ENCODE measurements around the gene HAT1. TPM values are rescaled to one million over a fixed set of nuclear protein-coding genes. Genes with fewer than 3 reads are reported as not detected.
A peak's percentile ranks its signal among the peaks of the same experiment; 100 is the strongest.

The HAT1 gene
- total and polyA plus RNA-seq, 10 donors: 22.1 to 41.9 (median 34.7) TPM

- no peak for DNase-seq
- H3K4me1 ChIP-seq: peaks cover 8 to 26% (median 13%) of the 10 kb centered on the region in 6 donors
- H3K27ac ChIP-seq: no peak overlapping the region
- peaks cover 0 to 29% (median 0%) of the 10 kb centered on the region in 6 donors for H3K36me3 ChIP-seq
- intact Hi-C loops (cut with DNase I; ENCODE audit: low total_unique reads): no loop called here
- no peaks in the 10 kb centered on the region for H3K27me3 ChIP-seq (replicated peaks in 1 of 7)
- no peak overlapping the region for H3K4me3 ChIP-seq
- 93 to 98% (median 95%) methylated on average over 2 of the region's 2 CpGs for WGBS, 5 donors
- no peaks in the 10 kb centered on the region for H3K9me3 ChIP-seq
- no peak for TF ChIP-seq POLR2AphosphoS5 (IDR thresholded peaks at IDR 0.05)
- TF ChIP-seq CTCF (IDR thresholded peaks at IDR 0.05 in 8 of 11, conservative IDR thresholded peaks at IDR 0.05 in 3 of 11): no peak
- no peak for TF ChIP-seq POLR2A (IDR thresholded peaks at IDR 0.05)
These were observed 32.9 kb upstream of the HAT1 start for GRCh38 chr2:171889333-171889732.

- intact Hi-C loops (cut with DNase I; ENCODE audit: low total_unique reads): no loop called here
- Histone ChIP-seq H3K4me1 (peaks cover 8 to 31% (median 17%) of the 10 kb centered on the region in 6 donors), H3K27ac (no peak overlapping the region), H3K36me3 (peaks cover 0 to 29% (median 0%) of the 10 kb centered on the region in 6 donors), H3K4me3 (no peak overlapping the region), H3K9me3 (no peaks in the 10 kb centered on the region), H3K27me3 (replicated peaks in 1 of 7) (no peaks in the 10 kb centered on the region)
- TF ChIP-seq POLR2AphosphoS5 (IDR thresholded peaks at IDR 0.05) (no peak), CTCF (IDR thresholded peaks at IDR 0.05 in 8 of 11, conservative IDR thresholded peaks at IDR 0.05 in 3 of 11) (no peak), POLR2A (IDR thresholded peaks at IDR 0.05) (no peak)
- DNase-seq: no peak
- 84 to 100% (median 93%) methylated on average over 1 of the region's 1 CpG for WGBS, 5 donors
These were observed 32.5 kb upstream of the HAT1 start for GRCh38 chr2:171889808-171890207.

GRCh38 chr2:171893196-171893823 lies 29.0 kb upstream of the HAT1 start:
- Histone ChIP-seq H3K4me3 (peak overlapping the region; percentile 70 to 97 (median 84)), H3K27me3 (replicated peaks in 1 of 7) (no peaks in the 10 kb centered on the region), H3K36me3 (peaks cover 0 to 22% (median 0%) of the 10 kb centered on the region in 6 donors), H3K9me3 (peaks cover 0 to 2% (median 0%) of the 10 kb centered on the region in 8 donors), H3K27ac (peak overlapping the region; percentile 63 to 90 (median 84)), H3K4me1 (peaks cover 8 to 35% (median 20%) of the 10 kb centered on the region in 6 donors)
- DNase-seq: no peak
- TF ChIP-seq POLR2AphosphoS5 (IDR thresholded peaks at IDR 0.05): no peak
- no peak for TF ChIP-seq CTCF (IDR thresholded peaks at IDR 0.05 in 8 of 11, conservative IDR thresholded peaks at IDR 0.05 in 3 of 11)
- TF ChIP-seq POLR2A (IDR thresholded peaks at IDR 0.05): no peak
- 40 to 53% (median 48%) methylated on average over 7 of the region's 7 CpGs for WGBS, 5 donors
- intact Hi-C loops (cut with DNase I; ENCODE audit: low total_unique reads): no loop called here

GRCh38 chr2:171893824-171894611 lies 28.2 kb upstream of the HAT1 start, which contains the start of gene SLC25A12:
SLC25A12 (minus strand) TSS chr2:171894244; CDS start chr2:171894214, 30 bp downstream.
- intact Hi-C loops (cut with DNase I; ENCODE audit: low total_unique reads): no loop called here
- 0 to 1% (median 0%) methylated on average over 33 to 63 of the region's 63 CpGs for WGBS, 5 donors

More at GRCh38 chr2:171893824-171894611, 28.2 kb upstream of the HAT1 start, which contains the start of gene SLC25A12:
- TF ChIP-seq POLR2AphosphoS5 (IDR thresholded peaks at IDR 0.05) (peak; percentile 75 to 89 (median 84)), CTCF (IDR thresholded peaks at IDR 0.05 in 8 of 11, conservative IDR thresholded peaks at IDR 0.05 in 3 of 11) (no peak), POLR2A (IDR thresholded peaks at IDR 0.05) (peak in 1 of 3 donors; percentile 42)
- H3K36me3 ChIP-seq: peaks cover 0 to 19% (median 0%) of the 10 kb centered on the region in 6 donors
- no peaks in the 10 kb centered on the region for H3K27me3 ChIP-seq (replicated peaks in 1 of 7)
- DNase-seq: peak; percentile 96
- peaks cover 0 to 5% (median 0%) of the 10 kb centered on the region in 8 donors for H3K9me3 ChIP-seq
- peak within 1 kb of the TSS; percentile 63 to 90 (median 84) for H3K27ac ChIP-seq
- peaks cover 8 to 35% (median 20%) of the 10 kb centered on the region in 6 donors for H3K4me1 ChIP-seq
- peak within 1 kb of the TSS; percentile 70 to 97 (median 84) for H3K4me3 ChIP-seq
